IPS DF 19.7 (cell line): ENCODE results near the gene POGK.
"Not testable (repeated sequence)": the region's sequence is repeated elsewhere in the genome, so short reads cannot be mapped to it uniquely, and the experiment has no call there.

ENCODE experiments used
- DNase-seq: peaks from one replicate; pipeline ENCODE4 v3.0.0-alpha.2; 2013; ENCODE audit warnings: low read depth, low spot score

The POGK gene, protein sequence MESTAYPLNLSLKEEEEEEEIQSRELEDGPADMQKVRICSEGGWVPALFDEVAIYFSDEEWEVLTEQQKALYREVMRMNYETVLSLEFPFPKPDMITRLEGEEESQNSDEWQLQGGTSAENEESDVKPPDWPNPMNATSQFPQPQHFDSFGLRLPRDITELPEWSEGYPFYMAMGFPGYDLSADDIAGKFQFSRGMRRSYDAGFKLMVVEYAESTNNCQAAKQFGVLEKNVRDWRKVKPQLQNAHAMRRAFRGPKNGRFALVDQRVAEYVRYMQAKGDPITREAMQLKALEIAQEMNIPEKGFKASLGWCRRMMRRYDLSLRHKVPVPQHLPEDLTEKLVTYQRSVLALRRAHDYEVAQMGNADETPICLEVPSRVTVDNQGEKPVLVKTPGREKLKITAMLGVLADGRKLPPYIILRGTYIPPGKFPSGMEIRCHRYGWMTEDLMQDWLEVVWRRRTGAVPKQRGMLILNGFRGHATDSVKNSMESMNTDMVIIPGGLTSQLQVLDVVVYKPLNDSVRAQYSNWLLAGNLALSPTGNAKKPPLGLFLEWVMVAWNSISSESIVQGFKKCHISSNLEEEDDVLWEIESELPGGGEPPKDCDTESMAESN

DNA sequence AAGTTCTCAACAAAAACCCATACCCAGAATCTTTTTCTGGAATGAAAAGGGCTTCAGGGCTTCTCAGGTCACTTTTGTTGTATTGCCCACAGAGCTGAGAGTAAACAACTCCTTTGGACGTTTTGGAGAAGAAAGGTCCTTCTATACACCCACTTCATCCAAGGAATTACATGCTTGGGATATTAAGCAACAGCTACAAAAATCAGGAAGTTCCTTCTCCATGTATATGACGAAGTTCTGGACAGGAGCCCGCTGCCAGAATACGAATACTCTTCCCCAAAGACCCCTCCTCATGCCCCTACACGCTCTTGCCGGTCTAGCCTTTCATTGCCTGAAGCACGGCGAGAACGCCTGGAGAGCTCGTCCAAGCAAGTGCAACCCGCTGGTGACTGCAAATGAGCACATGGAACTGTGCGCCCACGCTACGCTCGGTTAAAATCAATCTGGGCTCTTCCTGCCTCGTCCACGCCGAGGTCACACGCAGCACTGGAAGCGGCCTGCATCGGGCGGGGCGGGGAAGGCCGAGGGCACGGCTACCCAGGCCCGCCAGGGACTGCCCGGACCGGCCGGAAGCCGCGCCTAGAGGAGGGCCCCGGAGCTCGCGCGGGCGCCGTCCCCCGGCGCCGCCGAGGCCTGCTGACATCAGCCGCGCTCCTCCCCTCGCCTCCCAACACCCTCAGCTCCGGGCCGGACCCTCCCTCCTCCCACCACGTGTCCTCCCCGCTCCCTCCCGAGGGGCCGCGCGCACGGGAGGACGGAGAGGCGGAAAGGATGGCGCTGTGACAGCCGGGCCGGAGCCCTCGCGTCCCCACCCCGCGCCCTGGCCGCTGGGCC is at the start of gene POGK:
POGK (plus strand) TSS at position 710 of the 834 bp plus-strand sequence. CDS start 1,482 bp downstream, outside the sequence.
- peak; percentile 57 for DNase-seq

DNA sequence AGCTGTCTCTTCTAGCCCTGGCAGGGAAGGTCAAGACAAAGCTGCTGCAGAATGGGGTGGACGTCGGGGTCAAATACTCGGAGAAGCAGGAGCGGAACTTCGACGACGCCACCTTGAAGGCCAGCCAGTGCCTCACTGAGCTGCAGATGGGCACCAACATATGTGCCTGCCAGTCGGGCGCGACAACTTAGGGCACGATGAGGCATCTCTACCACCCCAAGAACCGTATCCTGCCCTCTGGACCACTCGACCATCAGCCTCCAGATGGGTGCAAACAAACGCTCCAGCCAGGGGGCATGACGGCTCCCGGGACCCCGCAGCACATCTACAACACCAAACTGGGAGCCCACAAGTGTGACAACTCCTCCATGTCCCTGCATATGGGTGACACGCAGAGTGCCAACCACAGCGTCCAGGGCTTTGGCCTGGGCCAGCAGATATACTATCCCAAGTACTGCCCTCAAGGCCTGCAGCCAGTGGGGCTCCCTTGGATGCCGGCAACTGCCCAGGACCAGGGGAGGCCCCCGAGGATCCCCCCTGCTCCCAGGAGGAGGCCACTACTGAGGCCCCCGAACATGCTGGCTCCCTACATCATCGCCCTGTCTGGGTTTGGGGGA is 42.5 kb upstream of the POGK start:
- no peak for DNase-seq

DNA sequence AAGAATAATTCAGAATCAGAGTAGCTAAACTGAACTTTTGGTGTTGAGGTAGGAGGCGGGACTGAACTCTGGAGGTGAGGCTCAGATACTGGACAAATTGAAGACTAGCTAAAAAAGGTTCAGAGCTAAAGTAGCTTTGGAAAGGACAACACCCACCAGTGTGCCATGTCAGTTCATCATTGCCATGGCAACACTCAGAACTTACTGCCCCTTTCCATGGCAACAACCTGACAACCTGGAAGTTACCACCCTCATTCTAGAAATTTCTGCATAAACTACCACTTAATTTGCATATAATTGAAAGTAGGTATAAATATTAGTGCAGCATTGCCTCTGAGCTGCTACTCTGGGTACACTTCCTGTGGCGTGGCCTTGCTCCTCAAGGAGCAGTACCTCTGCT is 30.3 kb upstream of the POGK start:
- no peak for DNase-seq

DNA sequence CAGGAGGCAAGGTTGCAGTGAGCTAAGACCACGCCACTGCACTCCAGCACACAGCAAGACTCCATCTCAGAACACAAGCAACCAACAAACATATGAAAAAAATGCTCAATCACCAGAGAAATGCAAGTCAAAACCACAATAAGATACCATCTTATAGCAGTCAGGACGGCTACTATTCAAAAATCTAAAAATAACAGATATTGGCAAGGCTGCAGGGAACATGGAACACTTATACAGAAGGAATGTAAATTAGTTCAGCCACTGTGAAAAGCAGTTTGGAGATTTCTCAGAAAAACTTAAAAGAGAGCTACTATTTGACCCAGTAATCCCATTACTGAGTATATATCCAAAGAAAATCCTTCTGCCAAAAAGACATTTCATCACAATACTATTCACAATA is 27.6 kb upstream of the POGK start:
- no peak for DNase-seq

DNA sequence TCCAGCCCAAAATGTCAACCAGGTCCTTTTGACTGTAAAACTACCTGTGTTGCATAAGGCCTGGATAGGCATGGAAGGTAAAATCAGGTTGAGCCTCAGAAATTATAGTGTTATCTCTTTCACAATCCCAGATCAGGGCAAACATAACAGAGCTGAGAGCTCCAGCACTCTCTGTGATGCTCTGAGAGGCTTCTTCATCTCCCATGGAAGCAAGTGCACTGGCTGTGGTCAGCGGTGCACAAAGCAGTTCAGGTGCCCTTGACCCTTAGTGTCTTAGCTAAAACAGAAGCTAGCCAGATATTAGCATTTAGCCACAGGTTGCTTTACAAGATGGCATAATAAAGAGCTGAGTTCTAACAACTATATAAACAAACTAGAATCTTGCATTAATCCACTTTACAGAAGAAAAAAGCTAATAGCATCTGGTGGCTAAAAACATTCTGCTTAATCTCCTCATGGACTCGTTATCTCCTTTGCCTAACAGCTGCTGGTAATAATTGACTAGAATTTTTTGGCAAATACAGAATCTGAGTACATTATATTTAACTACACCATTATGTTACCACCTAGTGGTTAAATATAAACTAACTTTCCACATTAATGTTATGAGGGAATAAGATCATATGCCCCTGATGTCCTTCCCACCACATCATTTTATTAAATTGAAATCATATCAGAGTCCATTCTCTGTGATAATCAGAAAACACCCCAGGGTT is 25.6 kb upstream of the POGK start:
- no peak for DNase-seq

DNA sequence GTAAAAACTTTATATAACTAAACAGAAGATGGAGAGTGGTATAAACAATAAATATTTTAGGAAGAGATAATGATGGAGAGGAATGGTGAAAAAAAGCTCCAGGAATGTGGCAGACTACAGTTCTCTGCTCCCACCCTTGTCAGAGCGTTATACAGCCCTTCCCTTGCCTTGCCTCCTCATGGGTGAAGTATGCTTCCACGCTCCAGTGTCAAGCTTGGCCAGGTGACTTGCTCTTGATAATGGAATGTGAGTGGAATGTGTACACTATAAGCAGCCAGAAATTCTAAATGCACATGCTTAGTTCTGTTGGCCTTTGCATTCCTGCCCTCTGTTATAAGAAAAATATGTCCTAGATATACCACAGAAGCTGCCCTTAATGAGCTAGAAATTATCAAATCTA is 24.7 kb upstream of the POGK start:
- no peak for DNase-seq

DNA sequence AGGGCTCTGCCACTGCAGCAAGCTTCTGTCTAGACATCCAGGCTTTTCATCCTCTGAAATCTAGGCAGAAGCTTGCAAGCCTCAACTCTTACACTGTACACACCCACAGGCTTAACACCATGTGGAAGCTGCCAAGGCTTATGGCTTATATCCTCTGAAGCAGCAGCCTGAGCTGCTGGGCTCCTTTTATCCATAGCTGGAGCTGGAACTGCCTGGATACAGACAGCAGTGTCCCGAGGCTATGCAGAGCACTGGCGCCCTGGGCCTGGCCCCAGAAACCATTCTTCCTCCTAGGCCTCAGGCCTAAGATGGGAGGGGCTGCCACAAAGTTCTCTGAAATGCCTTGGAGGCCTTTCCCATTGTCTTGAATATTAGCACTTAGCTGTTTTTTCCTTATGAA is 19.3 kb upstream of the POGK start:
- no peak for DNase-seq

DNA sequence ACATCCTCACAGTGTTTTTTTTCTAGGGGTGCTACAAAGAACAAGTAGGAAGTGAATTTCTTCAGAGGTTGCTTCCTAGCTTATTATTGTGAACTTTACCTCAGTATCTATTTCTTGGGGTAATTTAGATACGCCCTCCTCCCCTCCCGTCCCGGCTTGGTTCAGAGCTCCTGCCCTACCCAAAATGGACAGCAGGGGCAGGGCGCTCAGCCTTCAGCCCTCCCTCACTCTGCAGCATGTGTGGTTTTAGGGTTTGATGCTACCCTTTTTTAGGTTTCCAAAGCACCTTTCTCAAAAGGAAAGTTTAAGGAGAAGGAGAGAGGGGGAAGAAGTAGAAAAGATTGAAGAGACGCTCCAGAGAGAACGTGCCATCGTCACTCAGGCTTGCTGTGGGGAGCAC is 16.9 kb upstream of the POGK start:
- DNase-seq: no peak

DNA sequence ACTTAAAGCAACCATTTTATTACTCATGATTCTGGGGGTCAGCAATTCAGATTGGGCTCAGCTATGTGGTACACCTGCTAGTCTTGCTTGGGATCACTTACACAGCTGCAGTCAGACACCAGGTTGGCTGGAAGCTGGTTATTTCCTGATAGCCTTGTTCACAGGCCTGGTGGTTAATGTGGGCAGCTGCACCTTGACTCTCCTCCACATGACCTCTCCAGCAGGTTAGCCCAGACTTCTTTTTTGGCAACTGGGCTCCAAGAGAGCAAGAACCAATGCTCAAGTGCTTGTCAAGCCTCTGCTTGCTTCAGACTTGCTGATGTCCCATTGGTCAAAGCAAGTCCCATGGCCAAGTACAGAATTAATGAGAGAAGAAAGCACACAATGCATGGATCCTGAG is 11.8 kb upstream of the POGK start:
- DNase-seq: no peak

DNA sequence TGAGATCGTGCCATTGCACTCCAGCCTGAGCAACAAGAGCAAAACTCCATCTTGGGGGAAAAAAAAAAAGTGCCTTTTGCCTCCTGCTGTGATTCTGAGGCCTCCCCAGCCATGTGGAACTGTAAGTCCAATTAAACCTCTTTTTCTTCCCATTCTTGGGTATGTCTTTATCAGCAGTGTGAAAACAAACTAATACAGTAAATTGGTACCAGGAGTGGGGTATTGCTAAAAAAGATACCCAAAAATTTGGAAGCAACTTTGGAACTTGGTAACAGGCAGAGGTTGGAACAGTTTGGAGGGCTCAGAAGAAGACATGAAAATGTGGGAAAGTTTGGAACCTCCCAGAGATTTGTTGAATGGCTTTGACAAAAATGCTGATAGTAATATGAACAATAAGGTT is 9.5 kb upstream of the POGK start:
- DNase-seq: not testable (repeated sequence)

DNA sequence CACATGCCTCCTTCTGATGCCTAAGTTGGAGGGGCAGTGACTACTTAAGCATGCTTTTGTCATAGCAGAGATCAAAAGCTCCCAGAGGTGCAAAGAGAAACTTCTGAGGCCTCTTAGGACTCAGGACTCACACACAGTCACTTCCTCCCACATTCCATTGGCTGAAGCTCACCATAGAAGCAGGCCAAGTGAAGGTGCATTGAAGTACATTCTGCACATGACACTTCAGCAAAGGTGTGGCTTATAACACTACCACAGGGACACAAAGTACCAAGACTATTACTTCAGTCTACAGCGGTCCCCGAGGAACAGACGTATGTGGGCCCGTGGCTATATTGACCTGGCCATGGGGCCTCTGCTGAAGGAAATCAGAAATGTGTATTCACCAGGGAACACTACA is 2.5 kb upstream of the POGK start:
- no peak for DNase-seq

DNA sequence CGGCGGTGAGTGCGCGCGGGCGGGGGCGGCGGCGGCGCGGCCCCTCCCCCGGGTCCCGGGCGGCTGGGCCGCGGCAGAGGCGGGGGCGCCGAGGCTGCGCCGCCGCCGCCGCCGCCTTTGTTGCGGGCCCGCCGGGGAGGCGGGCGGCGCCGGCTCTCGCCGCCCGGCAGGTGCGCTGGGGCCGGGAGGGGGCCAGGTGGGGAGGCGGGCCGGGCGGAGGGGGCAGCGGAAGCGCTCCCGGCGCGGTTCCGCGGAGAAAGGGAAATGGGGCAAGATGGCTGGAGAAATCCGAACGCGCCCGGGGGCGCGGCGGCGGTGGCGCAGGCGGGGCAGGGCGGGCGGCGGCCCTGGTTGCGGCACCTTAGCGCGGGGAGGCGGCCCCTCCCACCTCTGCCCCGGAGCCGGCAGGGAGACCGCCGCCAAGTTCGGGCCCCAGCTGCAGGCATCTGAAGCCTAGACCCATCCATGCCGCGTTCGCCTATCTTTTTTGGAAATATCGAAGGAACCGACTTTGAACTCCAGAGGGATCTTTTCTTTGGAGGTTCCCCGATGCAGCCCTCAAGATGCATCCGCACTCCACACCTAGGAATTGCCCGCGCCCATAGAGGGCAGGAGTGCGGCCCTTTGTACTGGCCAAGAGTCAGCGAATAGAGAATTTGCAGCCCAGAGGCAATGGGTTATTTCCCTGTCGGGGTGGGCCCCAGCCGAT is 479 bp downstream of the POGK start:
- no peak for DNase-seq

DNA sequence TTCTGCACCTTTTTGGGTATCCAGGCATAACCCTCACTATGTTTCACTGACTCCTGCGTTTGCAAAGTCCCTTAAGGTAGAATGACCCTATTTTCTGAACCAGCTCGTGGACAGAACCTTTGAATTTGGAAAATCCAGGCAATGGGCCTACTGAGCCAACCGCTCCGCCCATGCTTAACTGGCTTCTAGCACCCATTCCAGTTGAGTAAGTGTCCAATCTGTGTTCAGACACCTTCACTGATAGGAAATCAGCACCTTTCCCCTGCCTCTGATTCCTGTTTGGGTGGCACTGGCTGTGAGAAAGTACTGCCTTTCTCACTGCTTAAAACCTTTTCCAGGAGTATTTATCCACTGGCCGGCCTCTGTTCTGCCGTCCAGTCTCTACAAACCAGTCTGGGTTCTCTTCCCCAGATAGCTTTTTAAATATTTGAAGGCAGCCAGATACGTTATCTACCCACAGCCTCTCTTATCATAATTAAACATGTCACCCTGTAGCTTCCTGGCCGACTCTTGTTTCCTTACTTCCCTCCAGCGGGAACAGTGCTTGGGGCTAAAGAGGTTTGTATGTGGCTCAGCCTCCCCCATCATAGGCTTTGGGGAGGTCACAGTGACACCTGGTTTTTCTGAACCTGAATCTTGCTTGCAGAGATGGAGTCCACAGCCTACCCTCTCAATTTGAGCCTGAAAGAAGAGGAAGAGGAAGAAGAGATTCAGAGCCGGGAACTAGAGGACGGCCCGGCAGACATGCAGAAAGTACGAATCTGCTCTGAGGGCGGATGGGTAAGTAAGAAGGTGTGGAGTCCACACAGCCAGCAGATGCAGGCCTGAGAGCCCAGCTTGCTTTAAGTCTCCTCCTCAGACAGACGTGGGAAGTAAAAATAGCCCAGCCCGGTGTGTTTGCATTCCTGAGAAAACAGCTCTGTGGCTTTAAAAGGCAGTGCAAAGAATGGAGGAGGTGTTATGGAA is 1.3 kb downstream of the POGK start:
- DNase-seq: no peak

DNA sequence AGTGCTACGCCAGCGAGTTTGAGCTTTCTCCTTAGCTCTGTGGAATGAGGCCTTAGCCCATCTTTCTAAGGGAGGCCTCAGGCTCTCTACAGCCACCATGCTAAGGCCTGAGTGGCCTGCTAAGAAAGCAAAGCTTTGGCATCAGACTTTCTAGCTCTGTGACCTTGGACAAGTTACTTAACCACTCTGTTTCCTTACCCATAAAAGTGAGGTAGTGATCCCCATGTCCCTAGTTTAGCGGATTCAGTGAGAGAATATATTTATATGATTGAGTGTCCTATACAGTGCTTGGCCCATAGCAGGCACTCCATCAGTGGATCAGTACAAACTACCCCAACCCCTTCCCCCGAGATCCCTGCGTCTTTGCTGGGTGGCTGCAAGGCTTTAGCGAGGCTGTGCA is 4.0 kb downstream of the POGK start:
- no peak for DNase-seq

DNA sequence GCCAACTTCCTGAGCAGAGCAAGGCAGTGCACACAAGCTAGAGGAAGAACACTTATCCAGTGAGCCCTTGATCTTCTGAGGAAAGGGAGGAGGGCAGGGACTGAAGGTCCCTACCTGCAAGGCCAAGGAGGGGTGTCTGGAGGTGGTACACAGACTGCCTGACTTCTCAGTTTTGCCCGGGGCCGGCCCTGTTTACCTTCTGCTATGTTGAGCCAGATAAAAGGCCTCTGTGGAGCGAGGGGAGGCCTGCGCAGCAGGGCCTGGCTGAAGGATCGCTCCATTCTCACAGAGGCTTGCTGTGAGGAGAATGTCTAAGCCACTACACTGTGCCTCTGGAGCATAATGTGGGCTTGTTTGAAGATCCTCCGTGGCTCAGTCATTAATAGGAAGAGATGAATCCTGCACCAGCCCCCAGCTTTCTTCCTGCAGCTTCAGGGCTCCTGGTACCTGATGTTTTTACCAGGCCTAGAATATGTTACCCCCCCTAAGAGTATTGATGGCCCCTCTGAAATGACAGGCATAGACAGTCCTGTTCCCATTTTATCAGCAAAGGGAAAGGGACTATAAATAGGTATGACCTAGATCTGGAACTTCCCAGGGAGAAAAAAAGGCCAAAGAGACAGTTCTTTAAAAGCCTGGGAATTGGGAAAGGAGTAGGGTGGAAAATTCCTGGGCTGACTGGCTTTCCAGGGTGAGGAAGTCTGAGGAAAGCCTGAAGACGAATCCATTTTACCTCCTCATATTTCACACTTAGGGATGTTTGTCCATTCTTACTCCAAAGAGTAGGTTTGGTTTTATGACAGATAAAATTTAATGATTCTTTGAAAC is 4.7 kb downstream of the POGK start:
- DNase-seq: no peak

DNA sequence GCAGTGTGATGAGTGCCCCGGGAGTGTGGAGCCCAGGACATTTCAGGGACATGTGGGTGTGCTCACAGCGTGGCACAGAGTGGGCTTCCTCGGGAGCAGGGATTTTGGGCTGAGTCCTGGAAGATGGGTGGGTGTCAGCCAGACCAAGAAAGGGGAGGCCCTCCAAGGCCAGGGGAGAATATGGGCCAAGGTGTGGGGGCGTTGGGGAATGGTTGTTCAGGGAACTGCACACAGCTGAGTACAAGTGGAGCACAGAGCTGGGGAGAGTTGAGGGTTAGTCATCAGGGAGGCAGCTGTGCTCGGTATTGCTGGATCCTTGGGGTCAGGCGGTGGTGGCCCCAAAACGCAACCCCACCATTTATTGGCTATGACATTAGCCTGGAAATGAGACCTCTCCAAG is 5.5 kb downstream of the POGK start:
- no peak for DNase-seq

DNA sequence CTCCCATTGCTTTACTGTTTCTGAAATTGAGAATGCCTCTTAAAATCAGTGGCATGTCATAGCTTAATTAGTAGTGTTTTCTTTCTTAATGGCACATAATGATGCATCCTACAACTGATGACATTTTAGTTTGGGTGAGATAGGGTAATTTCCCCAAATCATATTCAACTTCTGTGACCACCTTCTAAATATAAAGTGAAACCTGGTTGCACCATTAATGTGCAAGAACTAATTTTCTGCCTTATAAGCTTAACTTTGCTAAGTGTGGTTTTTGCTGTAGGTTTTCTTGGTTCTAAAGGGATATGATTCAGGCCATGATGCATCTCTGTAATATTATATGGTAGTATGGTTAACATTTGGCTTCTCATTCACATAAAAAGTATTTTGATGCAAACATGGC is 8.9 kb downstream of the POGK start:
- DNase-seq: no peak

DNA sequence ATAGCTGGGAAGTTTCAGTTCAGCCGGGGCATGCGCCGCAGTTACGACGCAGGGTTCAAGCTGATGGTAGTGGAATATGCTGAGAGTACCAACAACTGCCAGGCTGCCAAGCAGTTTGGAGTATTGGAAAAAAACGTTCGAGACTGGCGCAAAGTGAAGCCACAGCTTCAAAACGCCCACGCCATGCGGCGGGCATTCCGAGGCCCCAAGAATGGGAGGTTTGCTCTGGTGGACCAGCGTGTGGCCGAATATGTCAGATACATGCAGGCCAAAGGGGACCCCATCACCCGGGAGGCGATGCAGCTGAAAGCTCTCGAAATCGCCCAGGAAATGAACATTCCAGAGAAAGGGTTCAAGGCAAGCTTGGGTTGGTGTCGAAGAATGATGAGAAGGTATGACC is 9.9 kb downstream of the POGK start:
- no peak for DNase-seq

DNA sequence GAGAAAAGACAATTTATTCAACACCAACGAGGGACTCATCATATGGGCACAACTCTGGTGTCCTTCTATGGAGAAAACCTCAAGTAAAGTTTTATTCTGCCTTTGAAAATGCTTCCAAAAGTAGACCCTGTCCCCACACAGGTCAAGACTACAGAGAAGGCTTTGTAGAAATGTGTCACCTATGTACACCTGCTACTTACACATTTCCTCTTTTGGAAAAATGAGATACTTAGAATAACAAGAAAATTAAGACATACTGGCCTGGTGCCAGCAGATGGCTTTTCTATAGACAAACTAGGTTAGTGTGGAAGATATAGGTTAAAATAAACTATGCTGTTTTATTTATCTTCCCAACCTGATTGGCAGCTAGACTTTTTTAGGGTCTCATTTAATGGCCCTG is 13.6 kb downstream of the POGK start:
- DNase-seq: no peak
